ENCODE measurements around the gene NDST3. TPM values are rescaled to one million over a fixed set of nuclear protein-coding genes. Genes with fewer than 3 reads are reported as not detected.

NDST3 gene
- polyA plus RNA-seq, 4 donors: 2.9 to 10.8 (median 3.6) TPM

- DNase-seq (ENCODE audit: low read depth in 4 of 4, low spot score in 3 of 4): no peak
Measured at GRCh38 chr4:118076958-118077766, 42.9 kb downstream of the NDST3 start.

- no peak for DNase-seq (ENCODE audit: low read depth in 4 of 4, low spot score in 3 of 4)
Measured at GRCh38 chr4:118077767-118078105, 43.5 kb downstream of the NDST3 start.

- DNase-seq (ENCODE audit: low read depth in 4 of 4, low spot score in 3 of 4): no peak
Measured at GRCh38 chr4:118081434-118081833, 47.1 kb downstream of the NDST3 start.

- DNase-seq (ENCODE audit: low read depth in 4 of 4, low spot score in 3 of 4): no peak
Measured at GRCh38 chr4:118082182-118082581, 47.9 kb downstream of the NDST3 start.

GRCh38 chr4:118085700-118086099 lies 51.4 kb downstream of the NDST3 start:
- no peak for DNase-seq (ENCODE audit: low read depth in 4 of 4, low spot score in 3 of 4)

- no peak for DNase-seq (ENCODE audit: low read depth in 4 of 4, low spot score in 3 of 4)
Measured at GRCh38 chr4:118086344-118086743, 52.1 kb downstream of the NDST3 start.

GRCh38 chr4:118087366-118087765 lies 53.1 kb downstream of the NDST3 start:
- DNase-seq (ENCODE audit: low read depth in 4 of 4, low spot score in 3 of 4): no peak

- no peak for DNase-seq (ENCODE audit: low read depth in 4 of 4, low spot score in 3 of 4)
Measured at GRCh38 chr4:118099106-118099505, 64.8 kb downstream of the NDST3 start.

- DNase-seq (ENCODE audit: low read depth in 4 of 4, low spot score in 3 of 4): no peak
Measured at GRCh38 chr4:118102195-118102594, 67.9 kb downstream of the NDST3 start.

- DNase-seq (ENCODE audit: low read depth in 4 of 4, low spot score in 3 of 4): no peak
Measured at GRCh38 chr4:118112117-118113046, 78.1 kb downstream of the NDST3 start.

- no peak for DNase-seq (ENCODE audit: low read depth in 4 of 4, low spot score in 3 of 4)
Measured at GRCh38 chr4:118113220-118113619, 78.9 kb downstream of the NDST3 start.

GRCh38 chr4:118114720-118115119 lies 80.4 kb downstream of the NDST3 start:
- no peak for DNase-seq (ENCODE audit: low read depth in 4 of 4, low spot score in 3 of 4)

GRCh38 chr4:118120120-118120760 lies 86.0 kb downstream of the NDST3 start:
- DNase-seq (ENCODE audit: low read depth in 4 of 4, low spot score in 3 of 4): no peak

GRCh38 chr4:118124997-118125396 lies 90.7 kb downstream of the NDST3 start:
- DNase-seq (ENCODE audit: low read depth in 4 of 4, low spot score in 3 of 4): no peak

GRCh38 chr4:118139241-118139640 lies 105.0 kb downstream of the NDST3 start:
- no peak for DNase-seq (ENCODE audit: low read depth in 4 of 4, low spot score in 3 of 4)

- no peak for DNase-seq (ENCODE audit: low read depth in 4 of 4, low spot score in 3 of 4)
Measured at GRCh38 chr4:118141240-118141639, 107.0 kb downstream of the NDST3 start.

- DNase-seq (ENCODE audit: low read depth in 4 of 4, low spot score in 3 of 4): no peak
Measured at GRCh38 chr4:118154649-118155048, 120.4 kb downstream of the NDST3 start.

GRCh38 chr4:118155516-118155915 lies 121.2 kb downstream of the NDST3 start:
- DNase-seq (ENCODE audit: low read depth in 4 of 4, low spot score in 3 of 4): no peak

- no peak for DNase-seq (ENCODE audit: low read depth in 4 of 4, low spot score in 3 of 4)
Measured at GRCh38 chr4:118158763-118159375, 124.6 kb downstream of the NDST3 start.

- DNase-seq (ENCODE audit: low read depth in 4 of 4, low spot score in 3 of 4): no peak
Measured at GRCh38 chr4:118167306-118167705, 133.0 kb downstream of the NDST3 start.

GRCh38 chr4:118171381-118171780 lies 137.1 kb downstream of the NDST3 start:
- no peak for DNase-seq (ENCODE audit: low read depth in 4 of 4, low spot score in 3 of 4)
